SK-N-SH (cell line): Measurements from ENCODE around the gene NUAK1.

ENCODE experiments used
- FOSL2 ChIP-seq: IDR thresholded peaks from 2 replicates; pipeline ENCODE4 v1.4.0; 2012; ENCODE audit warnings: low read depth, mild to moderate bottlenecking, moderate library complexity, borderline replicate concordance
- MXI1 ChIP-seq: IDR thresholded peaks from 2 replicates; pipeline ENCODE4 v1.6.1; 2012; ENCODE audit warnings: mild to moderate bottlenecking, low read depth, low read length, improper control_type of control experiment
- POLR2AphosphoS5 ChIP-seq: IDR thresholded peaks from 2 replicates; pipeline ENCODE4 v1.6.1; 2012; ENCODE audit warnings: low read depth, low read length
- SIN3A ChIP-seq: IDR thresholded peaks from 2 replicates; pipeline ENCODE4 v1.6.1; 2012; ENCODE audit warnings: low read depth, mild to moderate bottlenecking, low read length, moderate library complexity, borderline replicate concordance
- TEAD4 ChIP-seq: IDR thresholded peaks from 2 replicates; pipeline ENCODE4 v1.4.0; 2012; ENCODE audit warnings: mild to moderate bottlenecking, borderline replicate concordance; ENCODE audit not compliant: insufficient read depth
- YY1 ChIP-seq: IDR thresholded peaks from 2 replicates; pipeline ENCODE4 v1.4.0; 2012; ENCODE audit warnings: low read depth, mild to moderate bottlenecking
- TF ChIP-seq, protein P1 (sequence below): fragments of 200-600 bp; sonication (generic); IDR thresholded peaks from 2 replicates; pipeline ENCODE4 v1.6.1; 2017; ENCODE audit warnings: antibody characterized with exemption, mild to moderate bottlenecking, moderate library complexity
- TF ChIP-seq, protein P2 (sequence below): IDR thresholded peaks from 2 replicates; pipeline ENCODE4 v1.4.0; 2012; ENCODE audit warnings: low read depth
- TF ChIP-seq, protein P3 (sequence below): fragments of 150-350 bp; IDR thresholded peaks from 2 replicates; pipeline ENCODE4 v1.6.1; 2017; ENCODE audit warnings: antibody characterized with exemption, low read length, low read depth, borderline replicate concordance

DNA sequence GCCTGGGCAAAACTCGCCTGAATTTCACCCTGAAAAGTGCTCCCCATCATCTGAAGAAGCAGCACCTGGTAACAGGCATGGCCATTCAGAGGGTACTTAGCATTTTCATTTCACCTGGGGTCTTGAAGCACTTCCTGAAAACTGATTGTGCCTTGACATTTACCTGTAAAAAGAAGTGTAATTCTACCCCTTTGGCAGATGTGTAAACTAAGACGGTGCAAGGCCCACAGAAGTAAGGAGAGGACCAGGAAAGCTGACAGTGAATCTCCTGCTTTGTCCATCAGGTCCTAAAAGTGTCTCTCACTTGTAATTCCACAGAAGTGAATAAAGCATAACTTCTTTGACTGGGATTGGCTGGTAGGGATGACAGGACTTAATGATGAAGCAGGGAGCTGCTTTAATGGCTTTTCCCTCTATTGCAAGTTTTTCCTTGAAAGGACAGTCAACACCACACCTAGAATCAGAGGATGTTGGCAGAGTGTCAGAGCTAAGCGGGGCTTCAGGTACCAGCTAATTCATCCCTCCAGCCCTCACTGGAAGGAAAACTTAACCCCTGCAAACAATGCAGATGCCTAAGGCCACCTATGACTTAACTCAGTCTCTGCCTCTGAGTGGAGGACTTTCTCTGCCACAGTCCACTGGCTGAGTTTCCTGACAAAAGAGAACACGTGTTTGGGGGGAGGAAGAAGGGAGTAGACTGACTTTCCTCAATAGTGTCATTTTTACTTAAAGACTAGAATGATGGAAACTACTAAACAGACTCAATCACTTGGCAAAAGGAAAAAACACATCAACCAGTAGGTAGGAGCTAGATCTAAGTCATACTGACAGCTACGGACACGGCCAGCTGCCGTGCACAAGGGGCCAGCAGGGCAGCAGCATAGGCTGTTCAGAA is 74.7 kb downstream of the NUAK1 start:
- TF ChIP-seq, protein P1, sequence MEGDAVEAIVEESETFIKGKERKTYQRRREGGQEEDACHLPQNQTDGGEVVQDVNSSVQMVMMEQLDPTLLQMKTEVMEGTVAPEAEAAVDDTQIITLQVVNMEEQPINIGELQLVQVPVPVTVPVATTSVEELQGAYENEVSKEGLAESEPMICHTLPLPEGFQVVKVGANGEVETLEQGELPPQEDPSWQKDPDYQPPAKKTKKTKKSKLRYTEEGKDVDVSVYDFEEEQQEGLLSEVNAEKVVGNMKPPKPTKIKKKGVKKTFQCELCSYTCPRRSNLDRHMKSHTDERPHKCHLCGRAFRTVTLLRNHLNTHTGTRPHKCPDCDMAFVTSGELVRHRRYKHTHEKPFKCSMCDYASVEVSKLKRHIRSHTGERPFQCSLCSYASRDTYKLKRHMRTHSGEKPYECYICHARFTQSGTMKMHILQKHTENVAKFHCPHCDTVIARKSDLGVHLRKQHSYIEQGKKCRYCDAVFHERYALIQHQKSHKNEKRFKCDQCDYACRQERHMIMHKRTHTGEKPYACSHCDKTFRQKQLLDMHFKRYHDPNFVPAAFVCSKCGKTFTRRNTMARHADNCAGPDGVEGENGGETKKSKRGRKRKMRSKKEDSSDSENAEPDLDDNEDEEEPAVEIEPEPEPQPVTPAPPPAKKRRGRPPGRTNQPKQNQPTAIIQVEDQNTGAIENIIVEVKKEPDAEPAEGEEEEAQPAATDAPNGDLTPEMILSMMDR, result no peak
- TF ChIP-seq, protein P2, sequence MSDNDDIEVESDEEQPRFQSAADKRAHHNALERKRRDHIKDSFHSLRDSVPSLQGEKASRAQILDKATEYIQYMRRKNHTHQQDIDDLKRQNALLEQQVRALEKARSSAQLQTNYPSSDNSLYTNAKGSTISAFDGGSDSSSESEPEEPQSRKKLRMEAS, result no peak
- TF ChIP-seq FOSL2 (no peak), YY1 (no peak), MXI1 (no peak), TEAD4 (no peak), POLR2AphosphoS5 (no peak), SIN3A (no peak)
- TF ChIP-seq, protein P3, sequence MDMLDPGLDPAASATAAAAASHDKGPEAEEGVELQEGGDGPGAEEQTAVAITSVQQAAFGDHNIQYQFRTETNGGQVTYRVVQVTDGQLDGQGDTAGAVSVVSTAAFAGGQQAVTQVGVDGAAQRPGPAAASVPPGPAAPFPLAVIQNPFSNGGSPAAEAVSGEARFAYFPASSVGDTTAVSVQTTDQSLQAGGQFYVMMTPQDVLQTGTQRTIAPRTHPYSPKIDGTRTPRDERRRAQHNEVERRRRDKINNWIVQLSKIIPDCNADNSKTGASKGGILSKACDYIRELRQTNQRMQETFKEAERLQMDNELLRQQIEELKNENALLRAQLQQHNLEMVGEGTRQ, result no peak
